ENCODE measurements around the gene MRPL20.

The MRPL20 gene

GRCh38 chr1:1434824-1435105 lies 27.7 kb upstream of the MRPL20 start:
- TF ChIP-seq CTCF (IDR thresholded peaks at IDR 0.05; ENCODE audit: low read length, missing control alignments) = no peak
- H3K4me3 ChIP-seq (replicated peaks; ENCODE audit: low read depth, low read length) = no peak overlapping the region
- no peak for DNase-seq (ENCODE audit: low read depth)

- no peak for TF ChIP-seq CTCF (IDR thresholded peaks at IDR 0.05; ENCODE audit: low read length, missing control alignments)
- H3K4me3 ChIP-seq (replicated peaks; ENCODE audit: low read depth, low read length) = no peak overlapping the region
- DNase-seq (ENCODE audit: low read depth) = no peak
These were observed 27.2 kb upstream of the MRPL20 start for GRCh38 chr1:1434131-1434823.

GRCh38 chr1:1433804-1434130 lies 26.7 kb upstream of the MRPL20 start:
- TF ChIP-seq CTCF (IDR thresholded peaks at IDR 0.05; ENCODE audit: low read length, missing control alignments) = no peak
- H3K4me3 ChIP-seq (replicated peaks; ENCODE audit: low read depth, low read length) = no peak overlapping the region
- DNase-seq (ENCODE audit: low read depth) = peak; percentile 55

- no peak for TF ChIP-seq CTCF (IDR thresholded peaks at IDR 0.05; ENCODE audit: low read length, missing control alignments)
- DNase-seq (ENCODE audit: low read depth) = no peak
These were observed 26.1 kb upstream of the MRPL20 start for GRCh38 chr1:1432951-1433803.

GRCh38 chr1:1432274-1432950 lies 25.3 kb upstream of the MRPL20 start:
- H3K4me3 ChIP-seq (replicated peaks; ENCODE audit: low read depth, low read length) = no peak overlapping the region
- DNase-seq (ENCODE audit: low read depth) = no peak
- TF ChIP-seq CTCF (IDR thresholded peaks at IDR 0.05; ENCODE audit: low read length, missing control alignments) = no peak

More at GRCh38 chr1:1432951-1433803, 26.1 kb upstream of the MRPL20 start:
- H3K4me3 ChIP-seq (replicated peaks; ENCODE audit: low read depth, low read length) = no peak overlapping the region

GRCh38 chr1:1431845-1432273 lies 24.8 kb upstream of the MRPL20 start:
- H3K4me3 ChIP-seq (replicated peaks; ENCODE audit: low read depth, low read length) = no peak overlapping the region
- no peak for TF ChIP-seq CTCF (IDR thresholded peaks at IDR 0.05; ENCODE audit: low read length, missing control alignments)
- DNase-seq (ENCODE audit: low read depth) = peak; percentile 43

Data from fibroblast of pulmonary artery (primary cell).